HEK293 (cell line): ENCODE data around the gene PMP22.

ENCODE experiments used
- CTCF ChIA-PET: fragments of 350-600 bp; formaldehyde crosslinking; extraction: SDS; loops from one replicate; lab custom pipeline; 2021; ENCODE audit warnings: antibody characterized with exemption; lab: Yijun Ruan, JAX
- POLR2A ChIA-PET: fragments of 300-600 bp; formaldehyde crosslinking; extraction: SDS; loops from one replicate; lab custom pipeline; 2020; ENCODE audit warnings: antibody characterized with exemption, inconsistent platforms; lab: Yijun Ruan, JAX
- H3K27ac ChIP-seq: fragments of 200-500 bp; sonication (Bioruptor generic); 2 replicates; pipeline ENCODE4 v1.5.1; 2014; ENCODE audit warnings: low read depth, low read length, control low read depth, inconsistent platforms; ENCODE audit errors: extremely low read depth
- H3K36me3 ChIP-seq, 2 experiments: fragments of 200-500 bp in 1 of 2; sonication (Bioruptor generic) in 1 of 2; 1 replicate in 1 of 2; 2 replicates in 1 of 2; pipeline ENCODE4 v1.5.1; 2014 to 2017; ENCODE audit warnings: inconsistent platforms in 2 of 2, low read length in 2 of 2; ENCODE audit not compliant: control insufficient read depth in 2 of 2, insufficient read depth in 1 of 2
- H3K4me1 ChIP-seq: fragments of 200-500 bp; sonication (Bioruptor generic); 2 replicates; pipeline ENCODE4 v1.5.1; 2014; ENCODE audit warnings: mild to moderate bottlenecking, low read length, inconsistent platforms; ENCODE audit not compliant: control insufficient read depth, insufficient read depth
- H3K4me3 ChIP-seq: 2 replicates; pipeline ENCODE4 v1.5.1; 2011; ENCODE audit warnings: low read depth, mild to moderate bottlenecking, control low read depth, low read length, moderate library complexity
- H3K9me3 ChIP-seq: fragments of 200-500 bp; sonication (Bioruptor generic); 2 replicates; pipeline ENCODE4 v1.5.1; 2014; ENCODE audit warnings: low read depth, low read length, inconsistent platforms; ENCODE audit not compliant: control insufficient read depth, insufficient read depth
- ATF2 ChIP-seq: fragments of 450-650 bp; formaldehyde crosslinking; IDR thresholded peaks from 2 replicates; pipeline ENCODE4 v1.5.1; 2016; ENCODE audit warnings: missing biosample characterization, missing genetic modification characterization, low read depth
- BCL6B ChIP-seq: fragments of 450-650 bp; formaldehyde crosslinking; IDR thresholded peaks from 2 replicates; pipeline ENCODE4 v1.5.1; 2017; ENCODE audit warnings: missing biosample characterization, missing genetic modification characterization
- EGR2 ChIP-seq: fragments of 450-650 bp; formaldehyde crosslinking; IDR thresholded peaks from 2 replicates; pipeline ENCODE4 v1.5.1; 2016; ENCODE audit warnings: low read depth, missing biosample characterization, missing genetic modification characterization
- FEZF1 ChIP-seq: fragments of 450-650 bp; formaldehyde crosslinking; IDR thresholded peaks from 2 replicates; pipeline ENCODE4 v1.5.1; 2016; ENCODE audit warnings: missing biosample characterization, missing genetic modification characterization
- HOXD13 ChIP-seq: sonication (generic); formaldehyde crosslinking; IDR thresholded peaks from 2 replicates; pipeline ENCODE4 v1.8.0; 2022; ENCODE audit warnings: missing genetic modification reagents, borderline replicate concordance
- OVOL3 ChIP-seq: fragments of 450-650 bp; formaldehyde crosslinking; IDR thresholded peaks from 2 replicates; pipeline ENCODE4 v1.5.1; 2016; ENCODE audit warnings: missing biosample characterization, missing genetic modification characterization
- SETDB1 ChIP-seq: IDR thresholded peaks from one replicate; pipeline ENCODE4 v1.6.1; 2017; ENCODE audit warnings: mild to moderate bottlenecking, low read length, moderate library complexity, mixed read lengths; ENCODE audit not compliant: insufficient read length
- TCF7L2 ChIP-seq: IDR thresholded peaks from 2 replicates; pipeline ENCODE4 v1.6.1; 2011; ENCODE audit warnings: low read depth, mild to moderate bottlenecking, inconsistent platforms, low read length, moderate library complexity, borderline replicate concordance
- YY1 ChIP-seq: fragments of 450-650 bp; formaldehyde crosslinking; IDR thresholded peaks from 2 replicates; pipeline ENCODE4 v1.5.1; 2018; ENCODE audit warnings: missing biosample characterization, missing genetic modification characterization
- YY2 ChIP-seq: fragments of 450-650 bp; formaldehyde crosslinking; IDR thresholded peaks from 2 replicates; pipeline ENCODE4 v1.5.1; 2016; ENCODE audit warnings: missing biosample characterization, missing genetic modification characterization
- ZBTB1 ChIP-seq: fragments of 450-650 bp; formaldehyde crosslinking; IDR thresholded peaks from 2 replicates; pipeline ENCODE4 v1.5.1; 2016; ENCODE audit warnings: missing biosample characterization, missing genetic modification characterization
- ZNF175 ChIP-seq: fragments of 450-650 bp; formaldehyde crosslinking; IDR thresholded peaks from 2 replicates; pipeline ENCODE4 v1.5.1; 2016; ENCODE audit warnings: missing biosample characterization, missing genetic modification characterization
- ZNF211 ChIP-seq: fragments of 450-650 bp; formaldehyde crosslinking; IDR thresholded peaks from 2 replicates; pipeline ENCODE4 v1.5.1; 2016; ENCODE audit warnings: low read depth, missing biosample characterization, missing genetic modification characterization
- ZNF280C ChIP-seq: fragments of 450-650 bp; formaldehyde crosslinking; IDR thresholded peaks from 2 replicates; pipeline ENCODE4 v1.5.1; 2016; ENCODE audit warnings: missing biosample characterization, missing genetic modification characterization
- ZNF362 ChIP-seq: fragments of 450-650 bp; formaldehyde crosslinking; IDR thresholded peaks from 2 replicates; pipeline ENCODE4 v1.5.1; 2016; ENCODE audit warnings: missing biosample characterization, missing genetic modification characterization
- ZNF473 ChIP-seq: fragments of 450-650 bp; formaldehyde crosslinking; IDR thresholded peaks from 2 replicates; pipeline ENCODE4 v1.5.1; 2017; ENCODE audit warnings: missing biosample characterization, missing genetic modification characterization
- ZNF501 ChIP-seq: fragments of 450-650 bp; formaldehyde crosslinking; IDR thresholded peaks from 2 replicates; pipeline ENCODE4 v1.5.1; 2016; ENCODE audit warnings: missing biosample characterization, missing genetic modification characterization
- ZNF530 ChIP-seq: fragments of 450-650 bp; formaldehyde crosslinking; IDR thresholded peaks from 2 replicates; pipeline ENCODE4 v1.5.1; 2016; ENCODE audit warnings: low read depth, missing biosample characterization, missing genetic modification characterization
- ZNF596 ChIP-seq: fragments of 450-650 bp; IDR thresholded peaks from 2 replicates; pipeline ENCODE4 v1.5.0; 2018; ENCODE audit warnings: missing biosample characterization, mild to moderate bottlenecking, missing genetic modification characterization, moderate library complexity
- ZNF645 ChIP-seq: fragments of 450-650 bp; formaldehyde crosslinking; IDR thresholded peaks from 2 replicates; pipeline ENCODE4; 2016; ENCODE audit warnings: missing biosample characterization, missing genetic modification characterization

PMP22 gene

GRCh38 chr17:15231851-15232516 lies 33.1 kb downstream of the PMP22 start:
- ChIA-PET CTCF (interaction anchor here (0.6 to 1.9 kb wide), 5 partner anchors 15 to 561 kb away, joined by 3 to 8 read pairs (median 4); no protein-coding TSS in a partner anchor), POLR2A (no interaction called here)
- no peak overlapping the region for H3K27ac ChIP-seq
- no peaks in the 10 kb centered on the region for H3K4me1 ChIP-seq
- H3K9me3 ChIP-seq, result no peaks in the 10 kb centered on the region
- TF ChIP-seq ZNF596 (tag by site-specific recombination), result no peak
- TF ChIP-seq ATF2 (tag by site-specific recombination), result no peak
- TF ChIP-seq ZNF211 (tag by site-specific recombination), result no peak
- no peak for TF ChIP-seq ZNF530 (tag by site-specific recombination)
- no peak for TF ChIP-seq ZBTB1 (tag by site-specific recombination)
- TF ChIP-seq ZNF280C (tag by site-specific recombination), result no peak
- no peak for TF ChIP-seq ZNF362 (tag by site-specific recombination)
- TF ChIP-seq EGR2 (tag by site-specific recombination), result no peak
- TF ChIP-seq ZNF473, result no peak
- TF ChIP-seq ZNF645 (tag by site-specific recombination), result no peak
- no peak for TF ChIP-seq YY2 (tag by site-specific recombination)
- no peak for TF ChIP-seq OVOL3 (tag by site-specific recombination)
- TF ChIP-seq YY1 (tag by site-specific recombination), result no peak
- H3K4me3 ChIP-seq, result no peak overlapping the region
- H3K36me3 ChIP-seq, result peaks cover 0 to 16% of the 10 kb centered on the region in 2 experiments; a peak in 1 of 3 replicates

GRCh38 chr17:15230866-15231265 lies 34.3 kb downstream of the PMP22 start:
- peaks cover 0 to 16% of the 10 kb centered on the region in 2 experiments; a peak in 1 of 3 replicates for H3K36me3 ChIP-seq
- no peaks in the 10 kb centered on the region for H3K4me1 ChIP-seq
- ChIA-PET POLR2A (no interaction called here), CTCF (interaction anchor here (1.7 to 1.9 kb wide), 3 partner anchors 11 to 272 kb away, joined by 4 to 7 read pairs (median 4); no protein-coding TSS in a partner anchor)
- H3K27ac ChIP-seq, result no peak overlapping the region
- no peaks in the 10 kb centered on the region for H3K9me3 ChIP-seq
- no peak overlapping the region for H3K4me3 ChIP-seq
- no peak for TF ChIP-seq ZNF362 (tag by site-specific recombination)
- no peak for TF ChIP-seq ZNF175
- TF ChIP-seq ZNF501 (tag by site-specific recombination), result no peak
- no peak for TF ChIP-seq HOXD13
- no peak for TF ChIP-seq SETDB1
- no peak for TF ChIP-seq FEZF1 (tag by site-specific recombination)
- no peak for TF ChIP-seq TCF7L2
- TF ChIP-seq BCL6B (tag by site-specific recombination), result no peak
